GM10266 (cell line): Measurements from ENCODE around the gene SP3.

ENCODE experiments used
- DNase-seq: peaks from one replicate; pipeline ENCODE4 v3.0.0; 2012; ENCODE audit errors: extremely low spot score
- CTCF ChIP-seq: IDR thresholded peaks from 2 replicates; pipeline ENCODE4 v1.5.1; 2012; ENCODE audit warnings: mild to moderate bottlenecking, low read depth; ENCODE audit not compliant: control insufficient read depth, insufficient read depth; ENCODE audit errors: missing control alignments

Gene SP3

DNA sequence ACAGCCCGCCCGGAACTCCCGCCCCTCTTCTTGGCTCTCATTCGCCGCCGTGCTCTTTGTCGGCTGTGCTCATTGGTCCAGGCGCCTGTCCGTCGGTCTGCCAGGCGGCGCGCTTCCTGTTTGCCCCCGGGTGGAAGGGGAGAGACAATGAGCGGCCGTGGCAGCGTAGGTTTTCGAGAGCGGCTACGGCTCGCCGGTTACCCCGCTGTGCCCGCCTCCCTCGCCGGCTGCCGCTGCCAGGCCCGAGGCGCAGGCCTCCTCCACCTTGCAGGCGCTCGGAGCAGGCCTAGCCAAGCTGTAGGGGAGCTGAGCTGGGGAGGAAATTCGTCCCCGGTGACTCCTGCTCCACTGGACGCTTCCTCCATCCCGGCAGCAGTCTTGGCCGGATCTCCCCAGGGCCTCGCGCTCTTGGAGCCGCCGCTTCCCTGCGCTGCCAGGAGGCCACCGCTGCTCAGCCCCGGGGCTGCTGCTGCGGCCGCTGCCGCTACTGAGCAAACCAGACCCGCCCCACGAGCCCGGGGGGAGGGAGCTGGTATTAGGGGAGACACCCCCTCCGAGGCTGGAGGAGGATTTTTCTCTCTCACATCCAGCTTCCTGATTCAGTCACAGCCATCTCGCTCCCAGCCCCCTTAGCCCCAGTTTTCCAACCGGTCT is at the start of gene SP3:
Gene SP3, minus strand, starts transcription at position 2 of the 654 bp plus-strand sequence. CDS start 202 bp downstream, outside the sequence.
- TF ChIP-seq CTCF: no peak
- peak; percentile 98 for DNase-seq

- TF ChIP-seq CTCF: no peak
- DNase-seq: no peak
Measured at GRCh38 chr2:174014699-174015070, 49.5 kb upstream of the SP3 start.

DNA sequence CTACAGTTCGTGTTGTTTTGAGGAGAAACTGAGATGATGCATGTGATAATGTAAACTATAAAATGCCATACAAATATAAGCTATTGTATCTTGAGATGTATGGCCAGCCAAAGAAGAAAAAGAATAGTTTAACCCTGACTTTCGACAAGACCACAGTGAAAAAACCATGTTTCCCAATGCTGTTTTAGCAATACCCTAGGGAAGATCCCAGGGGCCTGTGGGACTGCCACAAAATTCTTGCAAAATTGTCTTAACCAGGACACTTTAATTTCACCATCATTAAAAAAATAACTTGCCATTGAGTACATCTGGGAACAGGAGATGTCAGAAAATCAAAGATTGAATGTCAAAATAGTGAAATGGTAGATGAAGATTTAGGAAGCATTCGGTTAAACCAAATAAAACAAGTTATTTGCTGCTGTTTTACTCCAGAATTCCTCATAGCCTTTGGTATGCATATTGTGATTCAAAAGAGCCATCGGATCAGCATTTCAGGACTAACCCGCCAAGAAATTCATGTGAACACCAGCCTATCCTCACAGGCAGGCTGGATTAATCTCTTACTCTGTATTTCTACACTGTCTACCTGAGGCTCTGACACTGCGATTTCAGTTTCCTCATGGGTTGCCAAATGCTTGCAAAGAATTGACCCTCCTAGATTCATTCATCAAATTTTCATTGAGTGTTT is 49.0 kb upstream of the SP3 start:
- DNase-seq: no peak
- no peak for TF ChIP-seq CTCF

- no peak for TF ChIP-seq CTCF
- DNase-seq: no peak
Measured at GRCh38 chr2:174013315-174013751, 48.2 kb upstream of the SP3 start.

GRCh38 chr2:174012347-174013314 is 47.5 kb upstream of the SP3 start:
- DNase-seq: no peak
- TF ChIP-seq CTCF: no peak

- TF ChIP-seq CTCF: no peak
- no peak for DNase-seq
Measured at GRCh38 chr2:174011796-174012195, 46.6 kb upstream of the SP3 start.
